GM23338 (cell line): ENCODE results near the gene PCDHAC2. TPM values are rescaled to one million over a fixed set of nuclear protein-coding genes. Genes with fewer than 3 reads are reported as not detected.
A peak's percentile ranks its signal among the peaks of the same experiment; 100 is the strongest.

Source experiments
- ATAC-seq: fragments of 200-7000 bp; cut with Tn5 transposase; 3 replicates; pipeline ENCODE4 v1.9.1; 2020
- DNase-seq: peaks from one replicate; pipeline ENCODE4 v3.0.0-alpha.2; 2015; ENCODE audit warnings: low spot score
- H2AFZ ChIP-seq: fragments of 200-600 bp; sonication (generic); 2 replicates; pipeline ENCODE4 v1.8.0; 2016; ENCODE audit warnings: antibody characterized with exemption, mild to moderate bottlenecking, moderate library complexity
- H3F3A ChIP-seq: fragments of 200-600 bp; sonication (generic); replicated peaks from 2 replicates; pipeline ENCODE4 v1.8.0; 2017; ENCODE audit warnings: antibody characterized with exemption, mixed run types, low read depth
- H3K27ac ChIP-seq: fragments of 200-600 bp; sonication (generic); 2 replicates; pipeline ENCODE4 v1.6.1; 2016; ENCODE audit warnings: low read depth
- H3K27me3 ChIP-seq: fragments of 200-600 bp; sonication (generic); 2 replicates; pipeline ENCODE4 v1.8.0; 2016; ENCODE audit warnings: mild to moderate bottlenecking, mixed run types, moderate library complexity; ENCODE audit not compliant: insufficient read depth
- H3K36me3 ChIP-seq: fragments of 200-600 bp; sonication (generic); 2 replicates; pipeline ENCODE4 v1.8.0; 2016; ENCODE audit warnings: mild to moderate bottlenecking; ENCODE audit not compliant: insufficient read depth
- H3K4me1 ChIP-seq: fragments of 200-600 bp; sonication (generic); 2 replicates; pipeline ENCODE4 v1.8.0; 2016; ENCODE audit warnings: mild to moderate bottlenecking, moderate library complexity; ENCODE audit not compliant: insufficient read depth
- H3K4me2 ChIP-seq: fragments of 200-600 bp; sonication (generic); 2 replicates; pipeline ENCODE4 v1.7.1; 2017; ENCODE audit warnings: mixed run types
- H3K4me3 ChIP-seq: fragments of 200-600 bp; sonication (generic); 2 replicates; pipeline ENCODE4 v1.6.1; 2016; ENCODE audit warnings: mixed run types
- H3K79me2 ChIP-seq: fragments of 200-600 bp; sonication (generic); replicated peaks from 2 replicates; pipeline ENCODE4 v1.8.0; 2017; ENCODE audit warnings: mild to moderate bottlenecking; ENCODE audit not compliant: insufficient read depth
- H3K9me2 ChIP-seq: fragments of 200-600 bp; sonication (generic); 2 replicates; pipeline ENCODE4 v1.8.0; 2017; ENCODE audit not compliant: insufficient read depth
- H4K20me1 ChIP-seq: fragments of 200-600 bp; sonication (generic); replicated peaks from 2 replicates; pipeline ENCODE4 v1.8.0; 2017; ENCODE audit warnings: mild to moderate bottlenecking; ENCODE audit not compliant: insufficient read depth
- H3K27ac Mint-ChIP-seq: 2 replicates; pipeline ENCODE4 v1.8.0; 2020; ENCODE audit warnings: inconsistent platforms, mild to moderate bottlenecking, moderate library complexity, mixed read lengths
- H3K27me3 Mint-ChIP-seq: 3 replicates; pipeline ENCODE4 v1.8.0; 2022; ENCODE audit warnings: low read depth, mild to moderate bottlenecking, moderate library complexity, mixed read lengths, inconsistent platforms; ENCODE audit not compliant: insufficient read depth, poor library complexity
- H3K36me3 Mint-ChIP-seq: 3 replicates; pipeline ENCODE4 v1.8.0; 2021; ENCODE audit warnings: low read depth, mild to moderate bottlenecking, inconsistent platforms, moderate library complexity, mixed read lengths
- H3K4me1 Mint-ChIP-seq: 3 replicates; pipeline ENCODE4 v1.8.0; 2020; ENCODE audit warnings: mild to moderate bottlenecking, inconsistent platforms, mixed read lengths
- H3K4me3 Mint-ChIP-seq: 3 replicates; pipeline ENCODE4 v1.8.0; 2021; ENCODE audit warnings: moderate library complexity, mild to moderate bottlenecking, inconsistent platforms, mixed read lengths
- H3K9me3 Mint-ChIP-seq: 3 replicates; pipeline ENCODE4 v1.8.0; 2020; ENCODE audit warnings: moderate library complexity, mild to moderate bottlenecking, inconsistent platforms, mixed read lengths
- CREB1 ChIP-seq: fragments of 250-450 bp; sonication (Bioruptor Pico); IDR thresholded peaks from 2 replicates; pipeline ENCODE4 v1.5.0; 2020; ENCODE audit warnings: low read depth, mild to moderate bottlenecking, moderate library complexity
- EZH2 ChIP-seq: fragments of 200-600 bp; sonication (generic); IDR thresholded peaks from one replicate; pipeline ENCODE4 v1.8.0; 2017; ENCODE audit warnings: antibody characterized with exemption, mild to moderate bottlenecking, low read depth; ENCODE audit not compliant: unreplicated experiment
- EZH2phosphoT487 ChIP-seq: fragments of 200-600 bp; sonication (generic); IDR thresholded peaks from one replicate; pipeline ENCODE4 v1.8.1; 2018; ENCODE audit warnings: antibody characterized with exemption; ENCODE audit not compliant: unreplicated experiment
- REST ChIP-seq: IDR thresholded peaks from one replicate; pipeline ENCODE4 v1.6.1; 2018; ENCODE audit warnings: antibody characterized with exemption; ENCODE audit not compliant: unreplicated experiment
- STAT1 ChIP-seq: IDR thresholded peaks from one replicate; pipeline ENCODE4 v1.6.1; 2016; ENCODE audit warnings: antibody characterized with exemption; ENCODE audit not compliant: unreplicated experiment
- ZNF114 ChIP-seq: fragments of 250-450 bp; sonication (Bioruptor Pico); IDR thresholded peaks from 2 replicates; pipeline ENCODE4 v1.5.0; 2020; ENCODE audit warnings: mild to moderate bottlenecking, moderate library complexity
- polyA plus RNA-seq: library from polyadenylated mRNA; unstranded; fragments of >200 nt; fragmentation: Nextera tagmentation; extraction: Ambion mirVana; gene quantifications from 2 replicates; pipeline ENCODE4 v1.2.1, GENCODE V29; 2016
- total RNA-seq: library from RNA; depleted of rRNA; stranded (reverse); fragments of >200 nt; shearing (Covaris generic); gene quantifications from 2 replicates; pipeline ENCODE4 v1.2.3, GENCODE V29; 2014
- TF ChIP-seq, protein P1 (sequence below): IDR thresholded peaks from 2 replicates; pipeline ENCODE4 v1.6.1; 2016; ENCODE audit warnings: antibody characterized with exemption

The PCDHAC2 gene
- total and polyA plus RNA-seq, 2 experiments from 2014 or later, result 1.8 to 11.8 TPM

GRCh38 chr5:140998921-140999410 is 32.7 kb downstream of the PCDHAC2 start:
- TF ChIP-seq ZNF114 (CRISPR knock-in tag) (no peak), STAT1 (no peak), EZH2phosphoT487 (no peak)
- peaks cover 6% of the 10 kb centered on the region for H3K27me3 Mint-ChIP-seq
- Histone ChIP-seq H2AFZ (no peak overlapping the region), H3K27ac (peak overlapping the region; percentile 69), H3K79me2 (no peaks in the 10 kb centered on the region), H3K4me1 (peaks cover 39% of the 10 kb centered on the region), H3K4me3 (no peak overlapping the region), H3K9me2 (no peaks in the 10 kb centered on the region), H3K36me3 (no peaks in the 10 kb centered on the region), H3K27me3 (no peaks in the 10 kb centered on the region), H4K20me1 (no peaks in the 10 kb centered on the region), H3K4me2 (peak overlapping the region; percentile 25; the same call in 1 of the 2 replicates), H3F3A (no peaks in the 10 kb centered on the region; the same call in 1 of the 2 replicates)
- H3K4me1 Mint-ChIP-seq, result peaks cover 48% of the 10 kb centered on the region
- H3K27ac Mint-ChIP-seq, result peak overlapping the region; percentile 84; the same call in 1 of the 2 replicates
- H3K36me3 Mint-ChIP-seq, result no peaks in the 10 kb centered on the region
- H3K9me3 Mint-ChIP-seq, result no peaks in the 10 kb centered on the region
- DNase-seq (peak; percentile 69), ATAC-seq (no peak)
- H3K4me3 Mint-ChIP-seq, result no peak overlapping the region

DNA sequence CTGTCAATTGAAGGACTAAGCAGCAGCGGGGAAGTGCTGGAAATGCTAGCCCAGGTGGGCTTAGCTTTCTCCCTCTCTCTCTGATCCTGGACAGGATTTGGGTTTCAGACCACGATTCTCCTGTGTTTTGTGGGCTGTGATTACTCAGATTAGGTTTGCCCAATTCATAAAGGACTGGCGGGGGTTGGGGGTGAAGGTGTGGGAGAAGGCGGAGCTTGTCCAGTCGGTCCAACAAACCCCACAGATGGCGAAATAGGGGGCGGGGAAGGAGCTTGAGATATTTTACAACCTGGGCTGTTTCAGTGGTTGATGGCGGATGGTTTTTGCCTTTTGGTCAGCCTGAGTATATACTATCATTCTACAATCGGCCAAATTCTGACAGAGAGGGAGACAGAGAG is 35.2 kb downstream of the PCDHAC2 start:
- peak overlapping the region; percentile 78 for H3K4me2 ChIP-seq
- Mint-ChIP-seq H3K36me3 (peaks cover 3% of the 10 kb centered on the region; the same call in 2 of the 3 replicates), H3K4me1 (peaks cover 60% of the 10 kb centered on the region), H3K9me3 (no peaks in the 10 kb centered on the region), H3K4me3 (peak overlapping the region; percentile 79), H3K27me3 (peaks cover 2% of the 10 kb centered on the region), H3K27ac (peak overlapping the region; percentile 99)
- no peaks in the 10 kb centered on the region for H4K20me1 ChIP-seq
- ATAC-seq, result peak; percentile 19
- no peaks in the 10 kb centered on the region for H3K27me3 ChIP-seq
- peak overlapping the region; percentile 55 for H3K4me3 ChIP-seq
- DNase-seq, result peak; percentile 65
- H3K4me1 ChIP-seq, result peaks cover 52% of the 10 kb centered on the region
- H2AFZ ChIP-seq, result no peak overlapping the region
- no peaks in the 10 kb centered on the region for H3K79me2 ChIP-seq
- H3F3A ChIP-seq, result no peaks in the 10 kb centered on the region; the same call in 1 of the 2 replicates
- peak overlapping the region; percentile 98 for H3K27ac ChIP-seq
- TF ChIP-seq, protein P1, sequence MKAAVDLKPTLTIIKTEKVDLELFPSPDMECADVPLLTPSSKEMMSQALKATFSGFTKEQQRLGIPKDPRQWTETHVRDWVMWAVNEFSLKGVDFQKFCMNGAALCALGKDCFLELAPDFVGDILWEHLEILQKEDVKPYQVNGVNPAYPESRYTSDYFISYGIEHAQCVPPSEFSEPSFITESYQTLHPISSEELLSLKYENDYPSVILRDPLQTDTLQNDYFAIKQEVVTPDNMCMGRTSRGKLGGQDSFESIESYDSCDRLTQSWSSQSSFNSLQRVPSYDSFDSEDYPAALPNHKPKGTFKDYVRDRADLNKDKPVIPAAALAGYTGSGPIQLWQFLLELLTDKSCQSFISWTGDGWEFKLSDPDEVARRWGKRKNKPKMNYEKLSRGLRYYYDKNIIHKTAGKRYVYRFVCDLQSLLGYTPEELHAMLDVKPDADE, result no peak
- no peak for TF ChIP-seq STAT1
- no peak for TF ChIP-seq EZH2
- TF ChIP-seq REST, result no peak
- no peak for TF ChIP-seq CREB1
- no peaks in the 10 kb centered on the region for H3K36me3 ChIP-seq
- H3K9me2 ChIP-seq, result no peaks in the 10 kb centered on the region
